H1 (cell line): ENCODE measurements around the gene GSPT2. TPM values are rescaled to one million over a fixed set of nuclear protein-coding genes. Genes with fewer than 3 reads are reported as not detected.
"Not testable (repeated sequence)": the region's sequence is repeated elsewhere in the genome, so short reads cannot be mapped to it uniquely, and the experiment has no call there.

Source experiments
- CTCF ChIA-PET: fragments of 300-600 bp; sonication (Branson Sonifier 250); formaldehyde crosslinking; loops from one replicate; lab custom pipeline; 2021; ENCODE audit not compliant: partially characterized antibody; lab: Charles Lee
- POLR2A ChIA-PET: fragments of 300-600 bp; sonication (Branson Sonifier 250); formaldehyde crosslinking; loops from one replicate; lab custom pipeline; 2021; ENCODE audit warnings: inconsistent platforms; ENCODE audit not compliant: partially characterized antibody; lab: Charles Lee
- DNase-seq, 2 experiments: peaks; one replicate each; pipeline versions ENCODE4 v3.0.0 to v3.0.0-alpha.2; 2010 to 2022; ENCODE audit warnings: low spot score in 2 of 2, low read depth in 1 of 2, mixed read lengths in 1 of 2
- FAIRE-seq: peaks from 2 replicates; lab custom pipeline; 2011; peaks lifted over from hg19 to GRCh38; lab: Jason Lieb, UNC
- H2AFZ ChIP-seq: 2 replicates; pipeline ENCODE4 v1.8.1; 2012; ENCODE audit warnings: low read length, inconsistent platforms
- H2AK5ac ChIP-seq: 2 replicates; pipeline ENCODE4 v1.6.1; 2013; ENCODE audit warnings: low read depth, low read length
- H2BK120ac ChIP-seq: replicated peaks from 2 replicates; pipeline ENCODE3; 2013; ENCODE audit warnings: low read depth, low read length, inconsistent platforms
- H2BK12ac ChIP-seq: 2 replicates; pipeline ENCODE4 v1.6.1; 2013; ENCODE audit warnings: low read depth, low read length
- H2BK15ac ChIP-seq: 2 replicates; pipeline ENCODE4 v1.6.1; 2013; ENCODE audit warnings: low read length
- H2BK20ac ChIP-seq: 2 replicates; pipeline ENCODE4 v1.6.1; 2013; ENCODE audit warnings: low read length
- H2BK5ac ChIP-seq: 2 replicates; pipeline ENCODE4 v1.6.1; 2013; ENCODE audit warnings: low read depth, low read length
- H3K14ac ChIP-seq: 2 replicates; pipeline ENCODE4 v1.6.1; 2013; ENCODE audit warnings: inconsistent platforms; ENCODE audit not compliant: insufficient read length
- H3K18ac ChIP-seq: 2 replicates; pipeline ENCODE4 v1.6.1; 2013; ENCODE audit warnings: low read length; ENCODE audit errors: extremely low read depth
- H3K23ac ChIP-seq: 2 replicates; pipeline ENCODE4 v1.6.1; 2013; ENCODE audit warnings: inconsistent platforms; ENCODE audit not compliant: insufficient read length
- H3K23me2 ChIP-seq: 2 replicates; pipeline ENCODE4 v1.6.1; 2013; ENCODE audit warnings: low read depth, low read length
- H3K27ac ChIP-seq: 2 replicates; pipeline ENCODE4 v1.6.1; 2011; ENCODE audit warnings: low read depth, low read length, inconsistent platforms
- H3K27me3 ChIP-seq, 4 experiments: replicated peaks in 1 of 4; 1 replicate in 1 of 4; 2 replicates in 3 of 4; pipeline versions ENCODE4 v1.6.1 to v1.8.1; 2011 to 2013; ENCODE audit warnings: low read length in 3 of 4, mild to moderate bottlenecking in 3 of 4, inconsistent platforms in 2 of 4, mixed read lengths in 2 of 4, moderate library complexity in 1 of 4; ENCODE audit not compliant: control insufficient read depth in 3 of 4, insufficient read depth in 3 of 4; ENCODE audit errors: extremely low read depth in 1 of 4
- H3K36me3 ChIP-seq, 4 experiments: 2 replicates each; pipeline versions ENCODE4 v1.6.1 to v1.8.1; 2011 to 2013; ENCODE audit warnings: mild to moderate bottlenecking in 4 of 4, low read length in 3 of 4, moderate library complexity in 2 of 4, control low read depth in 1 of 4, inconsistent platforms in 1 of 4; ENCODE audit not compliant: insufficient read depth in 4 of 4, control insufficient read depth in 2 of 4
- H3K4ac ChIP-seq: replicated peaks from 2 replicates; pipeline ENCODE3; 2013; ENCODE audit warnings: low read length, low read depth, mixed read lengths, inconsistent platforms; ENCODE audit not compliant: insufficient read length
- H3K4me1 ChIP-seq, 4 experiments: replicated peaks in 1 of 4; 1 replicate in 1 of 4; 2 replicates in 3 of 4; pipeline versions ENCODE4 v1.6.1 to v1.8.1; 2011 to 2013; ENCODE audit warnings: low read length in 3 of 4, inconsistent platforms in 2 of 4, mixed read lengths in 1 of 4; ENCODE audit not compliant: insufficient read depth in 4 of 4, control insufficient read depth in 3 of 4
- H3K4me2 ChIP-seq, 2 experiments: 2 replicates each; pipeline versions ENCODE4 v1.6.1 to v1.8.1; 2011 to 2013; ENCODE audit warnings: low read depth in 2 of 2, low read length in 2 of 2, control low read depth in 1 of 2, inconsistent platforms in 1 of 2, mild to moderate bottlenecking in 1 of 2; ENCODE audit not compliant: insufficient read depth in 1 of 2
- H3K4me3 ChIP-seq, 4 experiments: fragments of 200-600, 300-600 bp in 1 of 4; sonication (generic), shearing (Covaris generic), sonication (Bioruptor Twin) in 1 of 4; 2 replicates each; pipeline versions ENCODE4 v1.5.1 to v1.8.1; 2011 to 2016; ENCODE audit warnings: low read length in 4 of 4, low read depth in 3 of 4, control low read depth in 2 of 4, inconsistent platforms in 2 of 4, mild to moderate bottlenecking in 2 of 4, mixed read lengths in 1 of 4, moderate library complexity in 1 of 4; ENCODE audit not compliant: insufficient read depth in 2 of 4; ENCODE audit errors: extremely low read depth in 1 of 4
- H3K56ac ChIP-seq: replicated peaks from 2 replicates; pipeline ENCODE3; 2013; ENCODE audit warnings: low read depth, mild to moderate bottlenecking, mixed read lengths, low read length, inconsistent platforms; ENCODE audit not compliant: insufficient read length
- H3K79me1 ChIP-seq: 2 replicates; pipeline ENCODE4 v1.6.1; 2013; ENCODE audit warnings: low read depth, low read length, control low read depth
- H3K79me2 ChIP-seq, 2 experiments: 2 replicates each; pipeline versions ENCODE4 v1.6.1 to v1.8.1; 2012 to 2013; ENCODE audit warnings: low read length in 2 of 2, mild to moderate bottlenecking in 2 of 2, inconsistent platforms in 1 of 2; ENCODE audit not compliant: insufficient read depth in 2 of 2, control insufficient read depth in 1 of 2
- H3K9ac ChIP-seq, 4 experiments: replicated peaks in 1 of 4; 1 replicate in 1 of 4; 2 replicates in 3 of 4; pipeline versions ENCODE4 v1.6.1 to v1.8.1; 2011 to 2013; ENCODE audit warnings: low read depth in 3 of 4, low read length in 3 of 4, control low read depth in 2 of 4, mild to moderate bottlenecking in 2 of 4, moderate library complexity in 2 of 4, inconsistent platforms in 1 of 4; ENCODE audit errors: extremely low read depth in 1 of 4
- H3K9me3 ChIP-seq, 2 experiments: 2 replicates each; pipeline versions ENCODE4 v1.6.1 to v1.8.1; 2012 to 2013; ENCODE audit warnings: mild to moderate bottlenecking in 2 of 2, moderate library complexity in 2 of 2, control low read depth in 1 of 2, inconsistent platforms in 1 of 2, low read depth in 1 of 2, low read length in 1 of 2, mixed read lengths in 1 of 2; ENCODE audit not compliant: insufficient read depth in 2 of 2
- H4K20me1 ChIP-seq, 2 experiments: replicated peaks in 1 of 2; 2 replicates each; pipeline versions ENCODE3 to v1.8.1; 2011 to 2013; ENCODE audit warnings: inconsistent platforms in 2 of 2, low read length in 2 of 2, mild to moderate bottlenecking in 1 of 2; ENCODE audit not compliant: insufficient read depth in 2 of 2, control insufficient read depth in 1 of 2
- H4K5ac ChIP-seq: 2 replicates; pipeline ENCODE4 v1.6.1; 2013; ENCODE audit warnings: low read length, low read depth, mixed read lengths, inconsistent platforms; ENCODE audit not compliant: insufficient read length
- H4K8ac ChIP-seq: 2 replicates; pipeline ENCODE4 v1.8.0; 2013; ENCODE audit warnings: mild to moderate bottlenecking, moderate library complexity, low read length, inconsistent platforms; ENCODE audit not compliant: insufficient read depth; ENCODE audit errors: extremely low read depth
- H4K91ac ChIP-seq: replicated peaks from 2 replicates; pipeline ENCODE3; 2013; ENCODE audit warnings: low read length, mixed read lengths, inconsistent platforms; ENCODE audit not compliant: insufficient read length
- EGR1 ChIP-seq: IDR thresholded peaks from 2 replicates; pipeline ENCODE4 v1.6.1; 2011; ENCODE audit warnings: low read depth, low read length, borderline replicate concordance
- JUN ChIP-seq: IDR thresholded peaks from 2 replicates; pipeline ENCODE4 v1.6.1; 2011; ENCODE audit warnings: low read depth, mild to moderate bottlenecking, improper control_type of control experiment, low read length
- WGBS, 2 experiments: shearing (Covaris generic) in 1 of 2; methylation state at CpG; one replicate each; pipeline versions ENCODE4 v1.1.6 to v1.1.7; 2013 to 2015; ENCODE audit warnings: low lambda C conversion rate in 2 of 2, mixed read lengths in 2 of 2, inconsistent platforms in 1 of 2, low coverage in 1 of 2, missing lambda C conversion rate in 1 of 2; ENCODE audit not compliant: insufficient replicate concordance in 2 of 2, insufficient coverage in 1 of 2, insufficient read length in 1 of 2; ENCODE audit errors: extremely low coverage in 1 of 2, missing lambda C conversion rate in 1 of 2; 5-methylcytosine and 5-hydroxymethylcytosine counted together
- polyA plus RNA-seq, 7 experiments: library from polyadenylated mRNA; depleted of rRNA in 3 of 7; stranded (reverse) in 5 of 7; unstranded in 2 of 7; fragments of >200 nt in 5 of 7; fragments of 200-250 nt in 2 of 7; gene quantifications; 1 replicate in 5 of 7; 2 replicates in 1 of 7; 4 replicates in 1 of 7; pipeline versions ENCODE4 v1.2.1 to v1.2.3, GENCODE V29; 2011 to 2013; ENCODE audit warnings: missing spikeins in 2 of 7, mixed read lengths in 2 of 7
- total RNA-seq: library from RNA; stranded (reverse); fragmentation: NEBNext Ultra II Directional; extraction: Animal tissue kit (Norgen Biotek cat#: 25700); gene quantifications from 2 replicates; pipeline ENCODE4 v1.2.1, GENCODE V29; 2021

GSPT2 gene
- total and polyA plus RNA-seq, 2 of the 8 experiments (the other 6 are each of a cell fraction or from before 2014, with no cell fraction given), result 10.8 to 28.2 TPM

DNA sequence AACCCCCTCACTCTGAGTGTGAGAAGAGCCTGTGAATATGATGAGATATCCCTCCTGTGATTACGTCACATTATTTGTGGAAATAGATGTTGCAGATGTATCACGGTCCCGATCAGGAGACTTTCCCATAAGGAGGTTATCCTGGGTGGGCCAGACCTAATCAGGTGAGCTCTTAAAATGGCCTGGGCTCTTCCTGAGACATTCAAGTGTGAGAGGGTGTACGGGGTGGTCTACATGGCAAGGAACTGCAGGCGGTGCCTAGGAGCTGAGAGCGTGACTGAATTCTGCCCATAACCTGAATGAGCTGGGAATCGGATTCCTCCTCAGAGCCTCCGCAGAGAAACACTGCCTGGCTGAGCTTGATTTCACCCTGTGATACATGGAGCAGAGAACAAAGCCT, 45.8 kb upstream of the GSPT2 start (continued):
- TF ChIP-seq JUN (no peak), EGR1 (no peak)

DNA sequence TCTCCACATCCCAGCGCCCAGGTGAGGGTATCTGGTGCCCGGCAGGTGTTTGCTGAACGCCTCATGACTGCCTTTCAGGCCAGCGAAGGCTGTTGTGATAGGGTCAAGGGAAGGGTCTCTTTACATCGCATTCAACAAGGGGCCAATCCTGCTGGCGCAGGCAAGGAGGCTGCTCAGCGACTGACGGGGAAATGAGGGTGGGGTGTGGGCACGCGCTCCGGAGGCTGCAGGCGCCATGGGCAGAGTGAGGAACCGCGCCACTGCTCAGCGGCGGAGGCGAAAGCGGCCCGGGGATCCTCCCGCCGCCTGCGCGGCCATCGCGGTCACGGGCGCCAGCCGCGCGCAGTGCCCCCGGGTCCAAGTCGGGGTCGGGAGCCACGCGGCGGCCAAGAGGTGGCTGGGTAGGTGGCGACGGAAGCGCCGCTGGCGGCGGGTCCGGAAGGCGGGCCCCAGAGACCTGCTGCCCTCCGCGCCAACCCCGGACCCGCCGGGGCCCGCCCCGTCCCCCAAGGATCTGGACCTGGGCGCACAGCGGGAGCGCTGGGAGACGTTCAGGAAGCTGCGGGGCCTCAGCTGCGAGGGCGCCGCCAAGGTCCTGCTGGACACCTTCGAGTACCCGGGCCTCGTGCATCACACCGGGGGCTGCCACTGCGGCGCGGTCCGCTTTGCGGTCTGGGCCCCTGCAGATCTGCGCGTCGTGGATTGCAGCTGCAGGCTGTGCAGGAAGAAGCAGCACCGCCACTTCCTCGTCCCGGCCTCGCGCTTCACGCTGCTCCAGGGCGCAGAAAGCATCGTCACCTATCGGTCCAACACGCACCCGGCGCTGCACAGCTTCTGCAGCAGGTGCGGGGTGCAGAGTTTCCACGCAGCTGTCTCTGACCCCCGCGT, 32.7 kb upstream of the GSPT2 start, which contains the start of gene CENPVL1:
Gene CENPVL1 (plus strand): TSS at position 236 of the 888 bp plus-strand sequence. CDS start 0 bp downstream, at position 236.
- H3K79me2 ChIP-seq, H3K27ac ChIP-seq, H2AK5ac ChIP-seq, H2BK15ac ChIP-seq, H3K4me3 ChIP-seq, POLR2A ChIA-PET, H2AFZ ChIP-seq, H3K27me3 ChIP-seq, H3K4me2 ChIP-seq, H2BK120ac ChIP-seq, DNase-seq, H3K36me3 ChIP-seq, H2BK12ac ChIP-seq, H3K79me1 ChIP-seq, FAIRE-seq, H4K20me1 ChIP-seq, H3K14ac ChIP-seq, H3K56ac ChIP-seq, H4K91ac ChIP-seq, H4K8ac ChIP-seq, H3K23me2 ChIP-seq, H2BK5ac ChIP-seq, H3K18ac ChIP-seq, H4K5ac ChIP-seq, H3K9me3 ChIP-seq, H3K23ac ChIP-seq, CTCF ChIA-PET, H2BK20ac ChIP-seq, H3K9ac ChIP-seq, H3K4me1 ChIP-seq, H3K4ac ChIP-seq: not testable (repeated sequence)
- WGBS, 2 experiments, result no CpG with 5 or more reads among the region's 87 CpGs
